Measurements from ENCODE around the gene GSTP1.

GSTP1 gene

DNA sequence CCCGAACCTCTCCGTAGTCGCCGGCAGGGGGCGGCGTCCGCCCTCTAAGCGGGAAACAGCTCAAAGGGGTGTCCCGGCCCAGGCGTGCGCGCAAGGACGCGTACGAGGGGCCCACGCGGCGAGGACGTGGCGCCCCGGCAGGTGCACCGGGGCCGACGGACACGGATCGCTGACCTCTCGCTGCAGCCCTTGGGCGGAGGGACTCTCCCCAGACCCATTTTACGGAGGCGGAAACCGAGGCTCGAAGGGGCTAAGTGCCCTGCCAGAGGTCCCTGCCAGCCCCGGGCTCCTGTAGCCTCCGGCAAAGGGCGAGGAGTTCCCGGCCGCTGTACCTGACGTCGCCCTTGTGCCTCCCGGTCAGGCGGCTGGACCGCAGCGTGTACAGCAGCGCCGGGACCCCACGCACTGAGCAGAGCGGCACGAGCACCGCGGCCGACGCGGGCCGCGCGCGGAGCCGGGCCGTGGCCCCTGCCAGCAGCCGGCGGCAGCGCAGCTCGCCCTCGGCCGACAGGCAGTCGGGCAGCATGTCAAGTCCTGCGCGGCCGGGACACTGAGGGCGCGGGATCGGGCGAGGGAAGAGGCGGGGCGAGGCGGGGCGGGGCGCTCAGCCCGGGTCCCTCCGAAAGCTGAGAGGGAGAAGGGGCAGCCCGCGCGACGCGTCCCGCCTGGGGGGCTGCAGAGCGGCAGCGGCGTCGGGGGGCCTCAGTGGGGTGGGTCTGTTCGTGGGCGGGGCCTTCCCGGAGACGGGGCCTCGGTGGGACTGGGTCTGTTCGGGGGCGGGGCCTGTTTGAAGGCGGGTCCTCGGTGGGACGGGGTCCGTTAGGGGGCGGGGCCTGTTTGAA, 46.0 kb downstream of the GSTP1 start, which contains the start of gene NUDT8:
Gene NUDT8 (minus strand): TSS at position 552 of the 842 bp plus-strand sequence. CDS start 26 bp downstream, at position 526.
- Histone ChIP-seq H3K4me1 (peaks cover 14% of the 10 kb centered on the region), H3K4me3 (peak within 1 kb of the TSS; percentile 72), H3K27me3 (ENCODE audit: low read depth) (no peaks in the 10 kb centered on the region), H3K36me3 (replicated peaks) (0 out of 2 replicates have a peak, but pooled peaks cover 5% of the 10 kb centered on the region), H3K9me3 (no peaks in the 10 kb centered on the region)
- DNase-seq (ENCODE audit: low spot score in 2 of 2) = peak; percentile 67 to 99
- in situ Hi-C loops (cut with MboI; ENCODE audit: low sequenced_read_pairs) = loop anchor here (10.0 kb wide), 1 partner anchor 165 kb away; no protein-coding TSS in a partner anchor

DNA sequence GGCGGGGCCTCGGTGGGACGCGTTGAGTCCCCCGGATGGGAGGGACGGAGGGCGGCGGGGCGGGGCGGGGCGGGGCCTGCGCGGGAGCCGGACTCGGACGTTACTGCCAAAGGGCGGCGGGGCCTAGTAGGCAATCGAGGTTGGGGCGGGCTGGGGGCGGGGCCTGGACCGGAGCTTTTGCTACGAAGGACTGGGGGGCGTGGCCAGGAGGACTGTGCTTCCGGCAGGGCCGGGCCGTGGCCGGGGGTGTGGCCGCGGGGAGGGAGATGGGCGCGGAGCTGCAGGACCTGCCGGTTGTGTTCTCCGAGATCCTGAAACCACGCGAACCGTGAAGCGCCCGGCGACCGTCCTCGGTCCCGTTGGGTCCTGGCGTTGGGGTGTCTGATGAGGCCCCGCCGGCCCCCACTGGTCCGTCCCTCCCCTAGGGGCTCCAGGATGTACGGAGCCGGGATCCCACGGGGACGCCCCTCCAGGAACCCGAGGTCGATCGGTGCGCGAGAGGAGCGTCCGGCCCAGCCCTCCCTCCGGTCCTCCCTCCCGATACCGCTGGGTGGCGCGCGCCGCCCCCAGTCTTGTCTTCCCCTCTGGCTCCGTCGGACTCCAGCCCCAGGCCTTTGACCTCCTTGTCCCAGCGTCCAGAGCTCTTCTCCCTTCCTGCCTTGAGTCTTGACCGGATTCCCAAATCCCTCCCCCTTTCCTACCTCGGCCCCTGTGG, 46.8 kb downstream of the GSTP1 start:
- peak overlapping the region; percentile 72 for H3K4me3 ChIP-seq
- H3K36me3 ChIP-seq (replicated peaks) = 0 out of 2 replicates have a peak, but pooled peaks cover 5% of the 10 kb centered on the region
- no peaks in the 10 kb centered on the region for H3K27me3 ChIP-seq (ENCODE audit: low read depth)
- peaks cover 14% of the 10 kb centered on the region for H3K4me1 ChIP-seq
- DNase-seq (ENCODE audit: low spot score in 2 of 2) = peak; percentile 98 to 100
- no peaks in the 10 kb centered on the region for H3K9me3 ChIP-seq
- in situ Hi-C loops (cut with MboI; ENCODE audit: low sequenced_read_pairs) = loop anchor here (10.0 kb wide), 1 partner anchor 164 kb away; no protein-coding TSS in a partner anchor

DNA sequence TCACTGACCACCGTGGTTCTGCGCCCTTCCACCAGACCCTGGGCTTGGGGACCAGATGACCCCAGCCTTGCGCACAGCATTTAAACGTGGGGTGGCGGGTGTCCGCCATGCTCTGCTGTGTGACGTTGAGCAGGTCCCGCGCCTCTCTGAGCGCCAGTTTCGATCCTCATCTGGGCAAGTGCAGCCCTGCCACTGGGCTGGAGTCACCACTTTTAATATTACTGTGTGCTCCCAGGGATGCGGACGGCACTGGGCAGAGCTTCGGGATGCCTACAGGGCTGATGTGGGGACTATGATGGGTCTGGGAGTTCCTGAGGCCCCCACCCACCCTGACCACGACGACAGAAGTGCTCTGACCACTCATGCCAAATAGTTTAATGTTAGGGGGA, 47.3 kb downstream of the GSTP1 start:
- in situ Hi-C loops (cut with MboI; ENCODE audit: low sequenced_read_pairs) = loop anchor here (10.0 kb wide), 1 partner anchor 164 kb away; no protein-coding TSS in a partner anchor
- H3K9me3 ChIP-seq = no peaks in the 10 kb centered on the region

DNA sequence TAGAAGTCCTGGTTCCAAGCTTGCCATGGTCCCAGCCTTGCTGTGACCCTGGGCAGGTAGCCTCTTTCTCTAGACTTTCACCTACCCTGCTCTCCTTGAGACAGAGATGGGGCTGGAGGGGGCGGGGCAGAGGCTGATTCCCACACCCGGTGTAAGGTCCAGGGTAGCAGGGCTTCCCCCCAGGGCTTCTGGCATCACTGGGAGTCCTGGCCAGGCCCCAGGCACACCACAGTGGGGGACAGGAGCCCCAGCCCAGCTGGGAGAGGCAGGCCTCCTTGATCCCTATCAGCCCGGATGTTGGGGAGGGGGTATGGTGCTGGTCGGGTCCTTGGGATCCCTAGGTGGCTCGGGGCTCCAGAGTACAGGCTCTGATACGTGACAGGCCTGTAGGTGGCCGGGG, 47.8 kb downstream of the GSTP1 start:
- no peak overlapping the region for H3K4me3 ChIP-seq
- H3K36me3 ChIP-seq (replicated peaks) = 0 out of 2 replicates have a peak, but pooled peaks cover 5% of the 10 kb centered on the region
- in situ Hi-C loops (cut with MboI; ENCODE audit: low sequenced_read_pairs) = loop anchor here (10.0 kb wide), 1 partner anchor 163 kb away; no protein-coding TSS in a partner anchor
- H3K27me3 ChIP-seq (ENCODE audit: low read depth) = no peaks in the 10 kb centered on the region
- H3K9me3 ChIP-seq = no peaks in the 10 kb centered on the region
- H3K4me1 ChIP-seq = peaks cover 14% of the 10 kb centered on the region
- no peak for DNase-seq (ENCODE audit: low spot score in 2 of 2)

More for the DNA sequence above, 47.3 kb downstream of the GSTP1 start:
- H3K4me3 ChIP-seq = peak overlapping the region; percentile 72
- H3K27me3 ChIP-seq (ENCODE audit: low read depth) = no peaks in the 10 kb centered on the region
- 0 out of 2 replicates have a peak, but pooled peaks cover 5% of the 10 kb centered on the region for H3K36me3 ChIP-seq (replicated peaks)
- peaks cover 14% of the 10 kb centered on the region for H3K4me1 ChIP-seq
- DNase-seq (ENCODE audit: low spot score in 2 of 2) = no peak

DNA sequence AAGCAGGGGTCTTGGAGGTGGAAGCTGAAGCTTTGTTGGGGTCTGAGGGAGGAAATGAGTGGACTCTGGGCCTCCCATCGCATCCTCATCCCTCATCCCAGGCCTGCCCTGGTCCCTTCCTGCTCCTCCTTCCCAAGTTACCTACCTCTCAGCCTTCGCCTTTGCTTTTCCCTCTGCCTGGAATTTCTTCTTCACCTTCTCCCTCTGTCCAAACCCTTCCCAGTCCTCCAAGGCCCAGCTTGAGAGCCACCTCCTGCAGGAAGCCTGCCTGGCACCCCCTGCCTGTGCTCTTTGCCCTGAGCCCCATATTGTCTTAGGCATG, 48.2 kb downstream of the GSTP1 start:
- Histone ChIP-seq H3K4me1 (peaks cover 14% of the 10 kb centered on the region), H3K36me3 (replicated peaks) (0 out of 2 replicates have a peak, but pooled peaks cover 5% of the 10 kb centered on the region), H3K27me3 (ENCODE audit: low read depth) (no peaks in the 10 kb centered on the region), H3K4me3 (no peak overlapping the region), H3K9me3 (no peaks in the 10 kb centered on the region)
- no peak for DNase-seq (ENCODE audit: low spot score in 2 of 2)
- in situ Hi-C loops (cut with MboI; ENCODE audit: low sequenced_read_pairs) = loop anchor here (10.0 kb wide), 1 partner anchor 163 kb away; no protein-coding TSS in a partner anchor

DNA sequence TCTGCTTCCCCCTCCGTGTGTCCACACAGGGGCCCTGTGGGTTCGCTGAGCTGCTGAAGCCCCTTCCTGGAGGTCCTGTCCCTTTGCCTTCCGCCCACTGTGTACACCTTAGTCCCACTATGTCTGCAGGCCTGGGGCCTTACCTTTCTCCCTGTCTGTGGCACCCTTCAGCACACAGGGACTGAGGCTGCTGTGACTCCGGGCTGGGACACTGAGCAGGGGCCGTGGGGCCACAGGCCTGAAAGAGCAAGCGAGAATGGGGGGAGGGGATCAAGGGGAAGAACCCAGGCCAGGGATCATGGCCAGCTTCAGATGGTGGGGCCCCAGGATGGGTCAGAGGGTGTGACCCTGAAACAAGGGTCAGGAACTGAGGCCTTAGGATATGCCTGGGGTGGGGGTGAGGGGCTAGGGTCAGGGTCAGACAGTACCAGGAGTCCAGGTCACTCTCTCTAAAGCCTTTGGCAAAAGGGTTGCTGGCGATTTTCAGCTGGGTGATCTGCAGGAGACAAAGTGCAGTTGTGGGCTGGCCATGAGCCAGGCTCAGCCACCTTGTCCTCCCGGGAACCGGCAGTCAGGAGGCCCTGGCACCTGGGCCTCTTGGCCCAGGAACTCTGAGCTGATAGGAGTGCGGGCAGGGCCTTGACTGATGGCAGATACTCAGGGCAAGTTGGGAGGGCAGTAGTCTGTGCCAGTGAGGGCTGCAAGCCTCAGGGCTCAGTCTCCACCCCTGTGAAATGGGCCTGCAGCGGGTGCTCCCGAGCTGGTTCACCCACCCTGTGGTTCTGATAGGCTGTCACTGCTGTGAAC, 48.8 kb downstream of the GSTP1 start:
- no peak overlapping the region for H3K4me3 ChIP-seq
- H3K36me3 ChIP-seq (replicated peaks) = 0 out of 2 replicates have a peak, but pooled peaks cover 5% of the 10 kb centered on the region
- no peaks in the 10 kb centered on the region for H3K9me3 ChIP-seq
- H3K27me3 ChIP-seq (ENCODE audit: low read depth) = no peaks in the 10 kb centered on the region
- peaks cover 14% of the 10 kb centered on the region for H3K4me1 ChIP-seq
- in situ Hi-C loops (cut with MboI; ENCODE audit: low sequenced_read_pairs) = loop anchor here (10.0 kb wide), 1 partner anchor 162 kb away; no protein-coding TSS in a partner anchor
- no peak for DNase-seq (ENCODE audit: low spot score in 2 of 2)

DNA sequence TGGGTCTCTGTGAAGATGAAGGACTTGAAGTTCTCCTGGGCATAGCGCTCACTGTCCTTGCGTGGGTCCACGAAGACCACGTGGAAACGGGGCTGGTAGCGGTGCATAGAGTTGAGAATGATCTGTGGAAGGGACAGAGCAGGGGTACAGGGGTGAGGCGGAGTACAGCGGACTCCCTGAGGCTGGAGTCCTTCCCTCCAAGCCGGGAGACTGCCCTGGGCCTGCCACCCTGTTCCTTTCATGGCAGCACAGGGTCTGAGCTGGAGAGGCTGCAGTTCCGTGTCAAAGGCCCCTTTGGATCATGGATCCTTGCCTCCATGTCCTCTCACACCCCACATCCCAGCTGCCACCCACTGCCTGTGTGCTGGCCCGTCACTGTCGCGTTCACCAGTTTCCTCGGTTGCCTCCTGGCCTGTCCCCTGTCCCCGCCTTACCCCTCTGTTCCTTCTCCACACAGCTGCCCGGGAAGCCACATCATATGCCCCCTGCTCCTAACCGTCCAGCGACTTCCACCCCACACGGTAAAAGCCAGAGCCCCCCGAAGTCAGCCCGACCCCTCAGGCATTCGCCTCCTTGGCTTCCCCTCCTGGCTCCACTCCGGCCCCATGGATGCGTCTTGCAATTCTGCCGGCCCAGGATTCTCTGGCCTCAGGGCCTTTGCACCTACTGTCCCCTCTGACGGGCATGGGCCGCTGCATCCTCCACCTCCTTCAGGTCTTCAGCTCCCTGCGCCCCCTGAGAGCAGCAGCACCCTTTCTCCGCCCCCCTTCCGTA, 49.6 kb downstream of the GSTP1 start:
- no peaks in the 10 kb centered on the region for H3K36me3 ChIP-seq (replicated peaks)
- H3K9me3 ChIP-seq = no peaks in the 10 kb centered on the region
- DNase-seq (ENCODE audit: low spot score in 2 of 2) = no peak
- in situ Hi-C loops (cut with MboI; ENCODE audit: low sequenced_read_pairs) = loop anchor here (10.0 kb wide), 1 partner anchor 162 kb away; no protein-coding TSS in a partner anchor
- peaks cover 14% of the 10 kb centered on the region for H3K4me1 ChIP-seq
- no peak overlapping the region for H3K4me3 ChIP-seq
- H3K27me3 ChIP-seq (ENCODE audit: low read depth) = no peaks in the 10 kb centered on the region

DNA sequence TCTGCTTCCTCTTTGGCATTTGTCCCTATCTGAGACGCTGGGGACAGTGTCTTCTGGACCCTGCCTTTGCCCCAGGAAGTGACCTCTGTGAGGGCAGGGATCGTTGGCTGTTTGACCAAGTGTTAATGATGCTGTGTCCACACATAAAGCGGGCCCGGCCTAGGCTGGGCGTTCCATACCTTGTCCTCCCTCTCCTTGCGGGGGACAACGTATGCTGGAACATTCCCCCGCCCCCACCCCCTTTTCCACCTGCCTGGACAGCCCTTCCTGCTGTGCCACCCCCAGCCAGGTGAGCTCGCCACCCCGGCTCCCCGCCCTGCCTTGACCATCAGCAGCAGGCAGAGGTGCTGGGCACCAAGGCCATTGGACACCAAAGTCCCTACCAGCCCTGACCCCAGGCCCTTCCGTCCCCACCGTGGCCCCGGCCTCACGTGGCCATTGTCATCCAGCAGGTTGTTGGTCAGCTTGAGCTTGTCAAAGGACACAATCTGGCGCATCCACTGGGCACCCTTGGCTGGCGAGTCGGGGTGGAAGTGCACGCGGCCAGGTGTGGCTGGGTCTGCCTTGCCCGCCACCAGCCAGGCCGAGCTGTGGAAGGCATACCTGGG, 50.2 kb downstream of the GSTP1 start:
- no peaks in the 10 kb centered on the region for H3K27me3 ChIP-seq (ENCODE audit: low read depth)
- no peak overlapping the region for H3K4me3 ChIP-seq
- DNase-seq (ENCODE audit: low spot score in 2 of 2) = no peak
- no peaks in the 10 kb centered on the region for H3K9me3 ChIP-seq
- no peaks in the 10 kb centered on the region for H3K36me3 ChIP-seq (replicated peaks)
- peaks cover 12% of the 10 kb centered on the region for H3K4me1 ChIP-seq
- in situ Hi-C loops (cut with MboI; ENCODE audit: low sequenced_read_pairs) = loop anchor here (10.0 kb wide), 1 partner anchor 161 kb away; no protein-coding TSS in a partner anchor

DNA sequence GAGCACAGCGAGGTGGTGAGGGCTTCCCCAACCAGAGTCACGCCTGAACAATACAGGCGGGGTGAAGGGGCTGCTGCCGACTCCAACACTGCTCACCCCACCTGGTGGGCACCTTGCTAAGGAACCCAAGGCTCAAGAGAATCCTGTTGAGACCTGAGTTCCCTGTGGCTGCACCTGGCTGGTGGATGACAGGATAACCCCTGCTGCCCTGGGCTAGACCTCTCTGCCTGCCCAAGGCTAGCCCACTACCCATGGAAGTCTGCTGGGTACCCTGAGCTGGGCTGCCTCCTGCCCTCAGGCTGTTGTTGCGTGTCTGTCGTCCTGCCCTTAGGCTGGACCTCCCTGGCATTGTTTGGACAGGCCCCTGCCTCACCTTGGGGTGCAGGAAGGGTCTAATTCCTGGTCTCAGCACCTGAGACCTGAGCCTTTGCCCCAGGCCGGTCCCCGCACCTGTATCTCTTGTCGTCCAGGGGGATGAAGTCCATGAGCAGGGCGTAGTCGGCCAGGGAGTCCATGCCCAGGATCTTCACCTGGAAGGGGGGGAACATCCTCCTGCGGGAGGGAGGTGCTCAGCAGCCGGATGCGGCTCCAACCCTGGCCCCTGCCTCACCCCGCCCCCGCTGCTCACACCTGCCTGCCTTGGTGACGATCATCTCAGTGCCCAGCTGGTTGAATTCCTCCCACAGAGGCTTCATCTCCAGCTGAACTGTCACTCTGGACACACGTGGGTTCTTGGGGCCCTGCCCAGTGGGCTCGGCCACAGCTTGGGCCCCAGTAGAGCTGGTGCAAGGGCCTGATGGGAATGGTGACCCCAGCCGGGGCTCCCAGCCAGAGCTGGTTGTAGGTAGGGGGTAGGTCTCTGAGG, 51.0 kb downstream of the GSTP1 start:
- Histone ChIP-seq H3K4me1 (peaks cover 5% of the 10 kb centered on the region), H3K27me3 (ENCODE audit: low read depth) (no peaks in the 10 kb centered on the region), H3K9me3 (no peaks in the 10 kb centered on the region), H3K4me3 (no peak overlapping the region), H3K36me3 (replicated peaks) (no peaks in the 10 kb centered on the region)
- DNase-seq (ENCODE audit: low spot score in 2 of 2) = no peak
- in situ Hi-C loops (cut with MboI; ENCODE audit: low sequenced_read_pairs) = loop anchor here (10.0 kb wide), 1 partner anchor 160 kb away; no protein-coding TSS in a partner anchor

DNA sequence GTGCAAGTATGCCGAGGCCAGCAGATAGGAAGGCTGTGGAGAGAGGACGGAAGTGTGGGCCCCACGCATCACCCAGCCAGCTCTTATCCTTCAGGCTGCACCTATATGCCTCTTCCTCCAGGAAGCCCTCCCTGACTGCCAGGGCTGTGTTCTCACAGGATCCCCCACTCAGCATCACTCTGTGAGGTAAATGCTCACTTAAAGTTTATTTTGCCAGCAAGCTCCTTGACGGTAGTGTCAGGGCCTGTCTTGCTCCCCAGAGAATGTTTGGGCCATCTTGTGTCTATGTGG, 51.6 kb downstream of the GSTP1 start:
- H3K4me3 ChIP-seq = no peak overlapping the region
- no peaks in the 10 kb centered on the region for H3K9me3 ChIP-seq
- in situ Hi-C loops (cut with MboI; ENCODE audit: low sequenced_read_pairs) = loop anchor here (10.0 kb wide), 1 partner anchor 160 kb away; no protein-coding TSS in a partner anchor
- peaks cover 5% of the 10 kb centered on the region for H3K4me1 ChIP-seq
- 0 out of 2 replicates have a peak, but pooled peaks cover under 1% of the 10 kb centered on the region for H3K27me3 ChIP-seq (ENCODE audit: low read depth)
- no peaks in the 10 kb centered on the region for H3K36me3 ChIP-seq (replicated peaks)
- DNase-seq (ENCODE audit: low spot score in 2 of 2) = no peak
